Measurements from ENCODE around the gene POLD3.

POLD3 gene

GRCh38 chr11:74550991-74551753, 41.2 kb upstream of the POLD3 start:
- no peak overlapping the region for H3K9ac ChIP-seq (ENCODE audit: low read length)
- no peak overlapping the region for H4K12ac ChIP-seq (ENCODE audit: low read depth, low read length)
- H3K79me2 ChIP-seq (ENCODE audit: control insufficient read depth, insufficient read depth, low read length, poor library complexity) = no peaks in the 10 kb centered on the region
- H2BK12ac ChIP-seq (ENCODE audit: low read length) = peak overlapping the region; percentile 91
- peak overlapping the region; percentile 16 for H2AK5ac ChIP-seq (ENCODE audit: low read length)
- H2BK5ac ChIP-seq (ENCODE audit: low read depth, low read length, poor library complexity) = peak overlapping the region; percentile 11
- peak overlapping the region; percentile 53 for H4K91ac ChIP-seq (ENCODE audit: low read depth, low read length)
- no peak overlapping the region for H3K27ac ChIP-seq (ENCODE audit: low read depth, low read length)
- no peak overlapping the region for H3K23ac ChIP-seq (ENCODE audit: low read length)
- peaks cover 12 to 13% of the 10 kb centered on the region in 2 experiments for H3K4me1 ChIP-seq (ENCODE audit: control insufficient read depth in 1 of 2, insufficient read depth in 2 of 2, low read length in 2 of 2)
- H3K4me3 ChIP-seq (ENCODE audit: low read depth, low read length) = no peak overlapping the region
- H2AFZ ChIP-seq (ENCODE audit: insufficient read depth, low read length, poor library complexity) = no peak overlapping the region
- no peaks in the 10 kb centered on the region for H3K27me3 ChIP-seq (ENCODE audit: insufficient read depth, low read length)
- no peak overlapping the region for H3K4me2 ChIP-seq (ENCODE audit: low read length)
- H2BK120ac ChIP-seq (ENCODE audit: insufficient read depth, low read length, poor library complexity) = peak overlapping the region; percentile 74
- peak overlapping the region; percentile 25 for H3K18ac ChIP-seq (ENCODE audit: low read length)
- no peaks in the 10 kb centered on the region for H3K9me3 ChIP-seq (ENCODE audit: insufficient read depth, low read depth, low read length)
- DNase-seq = no peak
- H3K4ac ChIP-seq (ENCODE audit: low read depth, low read length) = no peak overlapping the region
- peak overlapping the region; percentile 41 for H4K8ac ChIP-seq (ENCODE audit: low read depth, low read length)
- peak overlapping the region; percentile 2 for H3K14ac ChIP-seq (ENCODE audit: low read length)
- WGBS (ENCODE audit: extremely low coverage, insufficient coverage, insufficient read length) = no CpG with 5 or more reads among the region's 4 CpGs
- H3K36me3 ChIP-seq (ENCODE audit: control insufficient read depth in 1 of 2, insufficient read depth in 2 of 2, low read length in 2 of 2) = no peaks in the 10 kb centered on the region
- H3K79me1 ChIP-seq (ENCODE audit: low read length) = peaks cover 23% of the 10 kb centered on the region

GRCh38 chr11:74551754-74552145, 40.6 kb upstream of the POLD3 start:
- H3K4me2 ChIP-seq (ENCODE audit: low read length) = no peak overlapping the region

GRCh38 chr11:74557526-74557925, 34.9 kb upstream of the POLD3 start:
- no peak overlapping the region for H3K4me3 ChIP-seq (ENCODE audit: low read depth, low read length)
- H4K8ac ChIP-seq (ENCODE audit: low read depth, low read length) = no peak overlapping the region
- WGBS (ENCODE audit: extremely low coverage, insufficient coverage, insufficient read length) = no CpG with 5 or more reads among the region's 3 CpGs
- H3K23ac ChIP-seq (ENCODE audit: low read length) = no peak overlapping the region
- H3K27me3 ChIP-seq (ENCODE audit: insufficient read depth, low read length) = no peaks in the 10 kb centered on the region
- no peaks in the 10 kb centered on the region for H3K36me3 ChIP-seq (ENCODE audit: control insufficient read depth in 1 of 2, insufficient read depth in 2 of 2, low read length in 2 of 2)
- H3K9me3 ChIP-seq (ENCODE audit: insufficient read depth, low read depth, low read length) = no peaks in the 10 kb centered on the region
- H3K14ac ChIP-seq (ENCODE audit: low read length) = no peak overlapping the region
- no peak overlapping the region for H4K12ac ChIP-seq (ENCODE audit: low read depth, low read length)
- no peak overlapping the region for H4K91ac ChIP-seq (ENCODE audit: low read depth, low read length)
- no peak overlapping the region for H2AK5ac ChIP-seq (ENCODE audit: low read length)
- no peak overlapping the region for H3K4me2 ChIP-seq (ENCODE audit: low read length)
- no peak overlapping the region for H2BK12ac ChIP-seq (ENCODE audit: low read length)
- DNase-seq = peak; percentile 71 to 88
- no peak overlapping the region for H2BK120ac ChIP-seq (ENCODE audit: insufficient read depth, low read length, poor library complexity)
- no peaks in the 10 kb centered on the region for H3K79me2 ChIP-seq (ENCODE audit: control insufficient read depth, insufficient read depth, low read length, poor library complexity)
- H3K18ac ChIP-seq (ENCODE audit: low read length) = no peak overlapping the region
- H3K9ac ChIP-seq (ENCODE audit: low read length) = no peak overlapping the region
- H2BK5ac ChIP-seq (ENCODE audit: low read depth, low read length, poor library complexity) = no peak overlapping the region
- no peak overlapping the region for H3K4ac ChIP-seq (ENCODE audit: low read depth, low read length)
- H3K4me1 ChIP-seq (ENCODE audit: control insufficient read depth in 1 of 2, insufficient read depth in 2 of 2, low read length in 2 of 2) = peaks cover 10 to 15% of the 10 kb centered on the region in 2 experiments
- no peak overlapping the region for H2AFZ ChIP-seq (ENCODE audit: insufficient read depth, low read length, poor library complexity)
- H3K27ac ChIP-seq (ENCODE audit: low read depth, low read length) = no peak overlapping the region
- H3K79me1 ChIP-seq (ENCODE audit: low read length) = peaks cover 15% of the 10 kb centered on the region

More at GRCh38 chr11:74551754-74552145, 40.6 kb upstream of the POLD3 start:
- H2BK12ac ChIP-seq (ENCODE audit: low read length) = no peak overlapping the region
- no peak overlapping the region for H3K4me3 ChIP-seq (ENCODE audit: low read depth, low read length)
- H3K9me3 ChIP-seq (ENCODE audit: insufficient read depth, low read depth, low read length) = no peaks in the 10 kb centered on the region
- H3K27ac ChIP-seq (ENCODE audit: low read depth, low read length) = no peak overlapping the region
- H4K12ac ChIP-seq (ENCODE audit: low read depth, low read length) = no peak overlapping the region
- H3K4ac ChIP-seq (ENCODE audit: low read depth, low read length) = no peak overlapping the region
- no peak overlapping the region for H2BK120ac ChIP-seq (ENCODE audit: insufficient read depth, low read length, poor library complexity)
- H3K18ac ChIP-seq (ENCODE audit: low read length) = no peak overlapping the region
- H3K27me3 ChIP-seq (ENCODE audit: insufficient read depth, low read length) = no peaks in the 10 kb centered on the region
- H3K79me1 ChIP-seq (ENCODE audit: low read length) = peaks cover 24% of the 10 kb centered on the region
- no peak overlapping the region for H2BK5ac ChIP-seq (ENCODE audit: low read depth, low read length, poor library complexity)
- peaks cover 12 to 13% of the 10 kb centered on the region in 2 experiments for H3K4me1 ChIP-seq (ENCODE audit: control insufficient read depth in 1 of 2, insufficient read depth in 2 of 2, low read length in 2 of 2)
- H2AFZ ChIP-seq (ENCODE audit: insufficient read depth, low read length, poor library complexity) = no peak overlapping the region
- no peak overlapping the region for H3K14ac ChIP-seq (ENCODE audit: low read length)
- H3K79me2 ChIP-seq (ENCODE audit: control insufficient read depth, insufficient read depth, low read length, poor library complexity) = no peaks in the 10 kb centered on the region
- no peaks in the 10 kb centered on the region for H3K36me3 ChIP-seq (ENCODE audit: control insufficient read depth in 1 of 2, insufficient read depth in 2 of 2, low read length in 2 of 2)
- H3K9ac ChIP-seq (ENCODE audit: low read length) = no peak overlapping the region
- H2AK5ac ChIP-seq (ENCODE audit: low read length) = no peak overlapping the region
- H4K91ac ChIP-seq (ENCODE audit: low read depth, low read length) = no peak overlapping the region
- H3K23ac ChIP-seq (ENCODE audit: low read length) = no peak overlapping the region
- H4K8ac ChIP-seq (ENCODE audit: low read depth, low read length) = no peak overlapping the region
- no peak for DNase-seq

GRCh38 chr11:74559110-74559933, 33.1 kb upstream of the POLD3 start:
- no peaks in the 10 kb centered on the region for H3K9me3 ChIP-seq (ENCODE audit: insufficient read depth, low read depth, low read length)
- H4K12ac ChIP-seq (ENCODE audit: low read depth, low read length) = no peak overlapping the region
- no peak overlapping the region for H2AK5ac ChIP-seq (ENCODE audit: low read length)
- H2BK5ac ChIP-seq (ENCODE audit: low read depth, low read length, poor library complexity) = no peak overlapping the region
- no peak overlapping the region for H3K14ac ChIP-seq (ENCODE audit: low read length)
- no peak overlapping the region for H3K23ac ChIP-seq (ENCODE audit: low read length)
- H3K79me1 ChIP-seq (ENCODE audit: low read length) = peaks cover 3% of the 10 kb centered on the region
- H4K8ac ChIP-seq (ENCODE audit: low read depth, low read length) = no peak overlapping the region
- no peaks in the 10 kb centered on the region for H3K27me3 ChIP-seq (ENCODE audit: insufficient read depth, low read length)
- H2BK120ac ChIP-seq (ENCODE audit: insufficient read depth, low read length, poor library complexity) = no peak overlapping the region
- no peak overlapping the region for H3K4ac ChIP-seq (ENCODE audit: low read depth, low read length)
- peaks cover 11 to 12% of the 10 kb centered on the region in 2 experiments for H3K4me1 ChIP-seq (ENCODE audit: control insufficient read depth in 1 of 2, insufficient read depth in 2 of 2, low read length in 2 of 2)
- H3K36me3 ChIP-seq (ENCODE audit: control insufficient read depth in 1 of 2, insufficient read depth in 2 of 2, low read length in 2 of 2) = no peaks in the 10 kb centered on the region
- H2BK12ac ChIP-seq (ENCODE audit: low read length) = no peak overlapping the region
- DNase-seq = no peak
- peak overlapping the region; percentile 5 for H3K27ac ChIP-seq (ENCODE audit: low read depth, low read length)
- no peaks in the 10 kb centered on the region for H3K79me2 ChIP-seq (ENCODE audit: control insufficient read depth, insufficient read depth, low read length, poor library complexity)
- no peak overlapping the region for H3K4me2 ChIP-seq (ENCODE audit: low read length)
- no peak overlapping the region for H3K18ac ChIP-seq (ENCODE audit: low read length)
- H3K9ac ChIP-seq (ENCODE audit: low read length) = no peak overlapping the region
- H4K91ac ChIP-seq (ENCODE audit: low read depth, low read length) = no peak overlapping the region
- no peak overlapping the region for H2AFZ ChIP-seq (ENCODE audit: insufficient read depth, low read length, poor library complexity)
- no CpG with 5 or more reads among the region's 7 CpGs for WGBS (ENCODE audit: extremely low coverage, insufficient coverage, insufficient read length)
- no peak overlapping the region for H3K4me3 ChIP-seq (ENCODE audit: low read depth, low read length)

Data from trophoblast cell (in vitro differentiated cells and primary cell).